IMR-90 (cell line): ENCODE measurements around the gene CDH2. TPM values are rescaled to one million over a fixed set of nuclear protein-coding genes. Genes with fewer than 3 reads are reported as not detected.

Experiments
- ATAC-seq: fragments of 200-7000 bp; cut with Tn5 transposase; 2 replicates; pipeline ENCODE4 v1.9.1; 2020; ENCODE audit warnings: low read depth, mild to moderate bottlenecking, moderate library complexity
- BruUV-seq: library from RNA; stranded (reverse); fragments of 400-500 nt; replicated peaks from 2 replicates; lab custom pipeline; 2021; lab: Mats Ljungman, UMichigan
- CTCF ChIA-PET: fragments of 300-600 bp; formaldehyde crosslinking; extraction: SDS; loops from one replicate; lab custom pipeline; 2021; ENCODE audit warnings: antibody characterized with exemption; lab: Yijun Ruan, JAX
- POLR2A ChIA-PET: fragments of 300-600 bp; sonication (Branson Sonifier 250); formaldehyde crosslinking; loops from one replicate; lab custom pipeline; 2022; ENCODE audit warnings: antibody characterized with exemption; ENCODE audit not compliant: unreplicated experiment; lab: Charles Lee
- DNase-seq: peaks from one replicate; pipeline ENCODE4 v3.0.0; 2013
- H2AFZ ChIP-seq: replicated peaks from 2 replicates; pipeline ENCODE3; 2013; ENCODE audit warnings: low read length, mild to moderate bottlenecking; ENCODE audit not compliant: poor library complexity
- H2AK5ac ChIP-seq: 2 replicates; pipeline ENCODE4 v1.6.1; 2013; ENCODE audit warnings: low read depth, low read length, inconsistent platforms
- H2AK9ac ChIP-seq: replicated peaks from 2 replicates; pipeline ENCODE3; 2013; ENCODE audit warnings: mild to moderate bottlenecking, low read depth, low read length, moderate library complexity; ENCODE audit not compliant: poor library complexity
- H2BK120ac ChIP-seq: 2 replicates; pipeline ENCODE4 v1.6.1; 2013; ENCODE audit warnings: low read depth, low read length, inconsistent platforms
- H2BK15ac ChIP-seq: 3 replicates; pipeline ENCODE4 v1.6.1; 2013; ENCODE audit warnings: low read depth, low read length, inconsistent platforms
- H2BK20ac ChIP-seq: 2 replicates; pipeline ENCODE4 v1.6.1; 2013; ENCODE audit warnings: low read depth, mild to moderate bottlenecking, inconsistent platforms, low read length, moderate library complexity
- H2BK5ac ChIP-seq: 2 replicates; pipeline ENCODE4 v1.6.1; 2013; ENCODE audit warnings: mild to moderate bottlenecking, low read depth, low read length, inconsistent platforms; ENCODE audit not compliant: poor library complexity, severe bottlenecking
- H3K14ac ChIP-seq: replicated peaks from 2 replicates; pipeline ENCODE4 v1.6.1; 2013; ENCODE audit warnings: low read depth, low read length, inconsistent platforms
- H3K18ac ChIP-seq: 2 replicates; pipeline ENCODE4 v1.6.1; 2013; ENCODE audit warnings: low read depth, low read length, control low read depth
- H3K23ac ChIP-seq: 2 replicates; pipeline ENCODE4 v1.6.1; 2013; ENCODE audit warnings: low read depth, low read length, inconsistent platforms
- H3K27ac ChIP-seq: 2 replicates; pipeline ENCODE4 v1.5.1; 2013; ENCODE audit warnings: mild to moderate bottlenecking, control low read depth, low read length; ENCODE audit not compliant: insufficient read depth
- H3K27me3 ChIP-seq: 2 replicates; pipeline ENCODE4 v1.6.1; 2013; ENCODE audit warnings: low read length; ENCODE audit not compliant: control insufficient read depth, insufficient read depth
- H3K36me3 ChIP-seq: 2 replicates; pipeline ENCODE4 v1.6.1; 2013; ENCODE audit warnings: low read length, mixed read lengths; ENCODE audit not compliant: control insufficient read depth, insufficient read depth
- H3K4ac ChIP-seq: 2 replicates; pipeline ENCODE4 v1.6.1; 2013; ENCODE audit warnings: low read depth, low read length, inconsistent platforms
- H3K4me1 ChIP-seq: 2 replicates; pipeline ENCODE4 v1.6.1; 2013; ENCODE audit warnings: low read length, mixed read lengths; ENCODE audit not compliant: control insufficient read depth, insufficient read depth
- H3K4me2 ChIP-seq: 2 replicates; pipeline ENCODE4 v1.6.1; 2013; ENCODE audit warnings: low read depth, mild to moderate bottlenecking, control low read depth, low read length, moderate library complexity
- H3K4me3 ChIP-seq: 2 replicates; pipeline ENCODE4 v1.5.1; 2013; ENCODE audit warnings: low read depth, mild to moderate bottlenecking, control low read depth, low read length, moderate library complexity; ENCODE audit not compliant: insufficient read depth
- H3K56ac ChIP-seq: 2 replicates; pipeline ENCODE4 v1.6.1; 2013; ENCODE audit warnings: low read length, inconsistent platforms; ENCODE audit not compliant: insufficient read depth; ENCODE audit errors: extremely low read depth
- H3K79me1 ChIP-seq, 2 experiments: 2 replicates each; pipeline ENCODE4 v1.6.1; 2013; ENCODE audit warnings: low read length in 2 of 2, inconsistent platforms in 1 of 2, low read depth in 1 of 2
- H3K9ac ChIP-seq: 2 replicates; pipeline ENCODE4 v1.6.1; 2013; ENCODE audit warnings: low read depth, low read length, control low read depth
- H3K9me1 ChIP-seq: 2 replicates; pipeline ENCODE4 v1.6.1; 2013; ENCODE audit warnings: low read length, inconsistent platforms; ENCODE audit not compliant: insufficient read depth
- H3K9me3 ChIP-seq: 2 replicates; pipeline ENCODE4 v1.6.1; 2013; ENCODE audit warnings: low read length; ENCODE audit not compliant: control insufficient read depth, insufficient read depth
- H4K20me1 ChIP-seq: 2 replicates; pipeline ENCODE4 v1.6.1; 2013; ENCODE audit warnings: low read length, inconsistent platforms; ENCODE audit not compliant: insufficient read depth
- H4K5ac ChIP-seq: 2 replicates; pipeline ENCODE4 v1.6.1; 2013; ENCODE audit warnings: mild to moderate bottlenecking, low read depth, low read length, control low read depth
- H4K8ac ChIP-seq, 2 experiments: 2 replicates each; pipeline ENCODE4 v1.6.1; 2013; ENCODE audit warnings: low read depth in 2 of 2, low read length in 2 of 2, control low read depth in 1 of 2, inconsistent platforms in 1 of 2
- H4K91ac ChIP-seq: 2 replicates; pipeline ENCODE4 v1.6.1; 2013; ENCODE audit warnings: low read depth, low read length, inconsistent platforms; ENCODE audit not compliant: insufficient read depth
- CHD1 ChIP-seq: IDR thresholded peaks from 2 replicates; pipeline ENCODE4 v1.6.1; 2012; ENCODE audit warnings: low read depth, low read length, improper control_type of control experiment
- MAFK ChIP-seq: IDR thresholded peaks from 2 replicates; pipeline ENCODE4 v1.6.1; 2012; ENCODE audit warnings: low read depth, low read length, improper control_type of control experiment
- MAZ ChIP-seq: IDR thresholded peaks from 2 replicates; pipeline ENCODE4 v1.6.1; 2012; ENCODE audit warnings: low read depth, mild to moderate bottlenecking, low read length, improper control_type of control experiment, moderate library complexity, borderline replicate concordance
- MXI1 ChIP-seq: IDR thresholded peaks from 2 replicates; pipeline ENCODE4 v1.6.1; 2012; ENCODE audit warnings: low read depth, mild to moderate bottlenecking, low read length, moderate library complexity, borderline replicate concordance
- RAD21 ChIP-seq: IDR thresholded peaks from 2 replicates; pipeline ENCODE4 v1.6.1; 2012; ENCODE audit warnings: low read length, improper control_type of control experiment
- RCOR1 ChIP-seq: IDR thresholded peaks from 2 replicates; pipeline ENCODE4 v1.6.1; 2012; ENCODE audit warnings: mild to moderate bottlenecking, low read length, improper control_type of control experiment; ENCODE audit not compliant: insufficient replicate concordance
- SMC3 ChIP-seq: fragments of 150-350 bp; IDR thresholded peaks from 2 replicates; pipeline ENCODE4 v1.6.1; 2016; ENCODE audit warnings: low read depth, mild to moderate bottlenecking, antibody characterized with exemption, low read length, moderate library complexity
- dilution Hi-C: fragments of 300-500 bp; cut with HindIII; formaldehyde crosslinking; loops from one replicate; pipeline ENCODE4 v1.14.3; 2018; ENCODE audit warnings: low sequenced_read_pairs; ENCODE audit not compliant: unreplicated experiment
- in situ Hi-C: fragments of 300-500 bp; cut with MboI; formaldehyde crosslinking; loops from 3 replicates; pipeline ENCODE4 v1.14.3; 2019; ENCODE audit warnings: low sequenced_read_pairs, inconsistent platforms, mixed read lengths
- intact Hi-C: fragments of 100-400 bp; cut with micrococcal nuclease; formaldehyde crosslinking; loops from 2 replicates; pipeline ENCODE4 v1.10.0; 2022
- polyA plus RNA-seq, 3 experiments: library from polyadenylated mRNA; depleted of rRNA; stranded (reverse); fragments of >200 nt; gene quantifications; 2 replicates each; pipeline ENCODE4 v1.2.3, GENCODE V29; 2012; ENCODE audit warnings: low replicate concordance in 1 of 3
- total RNA-seq: library from RNA; depleted of rRNA; stranded (reverse); fragments of >200 nt; gene quantifications from 2 replicates; pipeline ENCODE4 v1.2.3, GENCODE V29; 2012
- TF ChIP-seq, protein P1 (sequence below): fragments of 150-350 bp; IDR thresholded peaks from 2 replicates; pipeline ENCODE4 v1.6.1; 2017; ENCODE audit warnings: mild to moderate bottlenecking, antibody characterized with exemption, low read length, low read depth
- TF ChIP-seq, protein P2 (sequence below): fragments of 150-350 bp; IDR thresholded peaks from 2 replicates; pipeline ENCODE4 v1.6.1; 2016; ENCODE audit warnings: low read depth, mild to moderate bottlenecking, low read length, moderate library complexity, borderline replicate concordance

The CDH2 gene
- total and polyA plus RNA-seq, 2 of the 4 experiments (the other 2 are of a cell fraction) = 55.6 to 111 TPM

DNA sequence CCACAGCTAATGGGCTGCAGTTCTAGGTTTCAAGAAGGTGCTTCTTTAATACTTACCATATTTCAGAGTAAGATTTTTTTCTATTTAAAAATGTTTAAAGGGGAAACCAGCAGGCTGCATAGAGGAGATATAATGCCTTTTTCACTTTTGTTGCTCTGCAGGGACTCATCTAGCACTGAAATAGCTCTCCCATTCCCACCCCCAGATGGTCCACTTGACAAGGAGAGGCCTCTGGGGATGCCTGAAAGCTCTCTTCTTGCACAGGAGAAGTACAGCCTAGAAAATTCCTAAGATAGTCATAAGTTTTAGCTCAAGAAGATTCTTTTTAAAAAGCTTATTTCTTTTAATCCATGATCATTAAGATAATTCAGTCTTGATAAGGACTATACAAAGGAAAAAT, 126.4 kb downstream of the CDH2 start:
- no peaks in the 10 kb centered on the region; the same call in 1 of the 2 replicates for H3K36me3 ChIP-seq
- DNase-seq (no peak), ATAC-seq (no peak)
- 0 out of 2 replicates have a peak, but pooled peaks cover under 1% of the 10 kb centered on the region for H3K9me1 ChIP-seq
- no peak overlapping the region for H4K8ac ChIP-seq
- no TSS peak for BruUV-seq
- peaks cover 6% of the 10 kb centered on the region for H3K4me1 ChIP-seq
- no peak overlapping the region for H3K56ac ChIP-seq
- H3K4ac ChIP-seq = no peak overlapping the region
- H2AK5ac ChIP-seq = no peak overlapping the region
- no peak overlapping the region for H3K9ac ChIP-seq
- H2BK120ac ChIP-seq = no peak overlapping the region
- POLR2A ChIA-PET = no interaction called here
- no peak overlapping the region for H2BK15ac ChIP-seq
- no peaks in the 10 kb centered on the region for H3K27me3 ChIP-seq
- H3K27ac ChIP-seq = no peak overlapping the region
- in situ Hi-C loops (no loop called here), dilution Hi-C loops (no loop called here), intact Hi-C loops (no loop called here)
- no peak overlapping the region for H3K18ac ChIP-seq
- no peak overlapping the region for H2BK20ac ChIP-seq
- no peaks in the 10 kb centered on the region for H4K20me1 ChIP-seq
- no peak overlapping the region for H2BK5ac ChIP-seq
- CTCF ChIA-PET = no interaction called here
- H3K14ac ChIP-seq = no peak overlapping the region
- H3K9me3 ChIP-seq = no peaks in the 10 kb centered on the region
- H4K91ac ChIP-seq = no peak overlapping the region
- H3K4me3 ChIP-seq = no peak overlapping the region
- peaks cover 22 to 32% of the 10 kb centered on the region in 2 experiments for H3K79me1 ChIP-seq
- H2AK9ac ChIP-seq = no peak overlapping the region
- no peak overlapping the region for H3K23ac ChIP-seq
- no peak for TF ChIP-seq RAD21
- no peak for TF ChIP-seq RCOR1
- no peak for TF ChIP-seq MAFK
- TF ChIP-seq, protein P1, sequence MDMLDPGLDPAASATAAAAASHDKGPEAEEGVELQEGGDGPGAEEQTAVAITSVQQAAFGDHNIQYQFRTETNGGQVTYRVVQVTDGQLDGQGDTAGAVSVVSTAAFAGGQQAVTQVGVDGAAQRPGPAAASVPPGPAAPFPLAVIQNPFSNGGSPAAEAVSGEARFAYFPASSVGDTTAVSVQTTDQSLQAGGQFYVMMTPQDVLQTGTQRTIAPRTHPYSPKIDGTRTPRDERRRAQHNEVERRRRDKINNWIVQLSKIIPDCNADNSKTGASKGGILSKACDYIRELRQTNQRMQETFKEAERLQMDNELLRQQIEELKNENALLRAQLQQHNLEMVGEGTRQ = no peak
- no peak for TF ChIP-seq MAZ
- TF ChIP-seq SMC3 = no peak
- no peak for TF ChIP-seq CHD1
- TF ChIP-seq MXI1 = no peak
- TF ChIP-seq, protein P2, sequence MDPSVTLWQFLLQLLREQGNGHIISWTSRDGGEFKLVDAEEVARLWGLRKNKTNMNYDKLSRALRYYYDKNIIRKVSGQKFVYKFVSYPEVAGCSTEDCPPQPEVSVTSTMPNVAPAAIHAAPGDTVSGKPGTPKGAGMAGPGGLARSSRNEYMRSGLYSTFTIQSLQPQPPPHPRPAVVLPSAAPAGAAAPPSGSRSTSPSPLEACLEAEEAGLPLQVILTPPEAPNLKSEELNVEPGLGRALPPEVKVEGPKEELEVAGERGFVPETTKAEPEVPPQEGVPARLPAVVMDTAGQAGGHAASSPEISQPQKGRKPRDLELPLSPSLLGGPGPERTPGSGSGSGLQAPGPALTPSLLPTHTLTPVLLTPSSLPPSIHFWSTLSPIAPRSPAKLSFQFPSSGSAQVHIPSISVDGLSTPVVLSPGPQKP = no peak
- no peak overlapping the region for H2AFZ ChIP-seq
- no peak overlapping the region for H3K4me2 ChIP-seq
- H4K5ac ChIP-seq = no peak overlapping the region
